Measurements from ENCODE around the gene SFXN4. TPM values are rescaled to one million over a fixed set of nuclear protein-coding genes. Genes with fewer than 3 reads are reported as not detected.

Gene SFXN4
- total and polyA plus RNA-seq, 2 of the 4 experiments (the other 2 are of a cell fraction): 12.0 to 12.5 TPM

DNA sequence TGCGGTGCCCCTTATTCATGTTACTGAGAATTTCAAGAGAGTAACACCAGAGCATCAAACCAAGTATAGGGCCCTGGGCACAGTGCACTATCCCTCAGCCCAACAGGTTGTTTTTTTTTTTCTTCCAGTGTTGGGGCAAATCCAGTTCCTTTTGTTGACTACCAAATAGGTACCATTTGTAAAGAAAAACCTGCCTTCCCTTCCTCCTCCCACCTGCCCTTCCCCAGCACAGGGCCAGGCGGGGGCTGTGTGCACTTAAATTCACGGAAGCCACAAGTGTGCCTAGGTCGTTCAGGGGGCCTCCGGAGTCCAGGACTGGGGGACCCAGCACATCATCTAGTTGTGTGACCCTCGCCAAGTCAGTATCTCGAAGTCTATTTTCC is 595 bp upstream of the SFXN4 start:
- peak overlapping the region; percentile 61 for H2AK5ac ChIP-seq (ENCODE audit: low read depth, low read length)
- peak overlapping the region; percentile 61; the same call in 1 of the 2 replicates for H3K14ac ChIP-seq (replicated peaks; ENCODE audit: low read depth, low read length)
- H3K9ac ChIP-seq (ENCODE audit: low read depth, low read length): peak overlapping the region; percentile 75
- H4K91ac ChIP-seq (ENCODE audit: insufficient read depth, low read depth, low read length): peak overlapping the region; percentile 84; the same call in 1 of the 2 replicates
- POLR2A ChIA-PET (ENCODE audit: unreplicated experiment): no interaction called here
- in situ Hi-C loops (cut with MboI; ENCODE audit: low sequenced_read_pairs) (no loop called here), dilution Hi-C loops (cut with HindIII; ENCODE audit: low sequenced_read_pairs, unreplicated experiment) (no loop called here), intact Hi-C loops (cut with micrococcal nuclease) (no loop called here)
- H2BK15ac ChIP-seq (ENCODE audit: low read depth, low read length): no peak overlapping the region
- peak overlapping the region; percentile 95 for H4K5ac ChIP-seq (ENCODE audit: low read depth, low read length)
- peak overlapping the region; percentile 86 to 90 for H4K8ac ChIP-seq (ENCODE audit: low read depth in 2 of 2, low read length in 2 of 2)
- no peak for DNase-seq
- H3K9me3 ChIP-seq (ENCODE audit: control insufficient read depth, insufficient read depth, low read length): no peaks in the 10 kb centered on the region
- H2AK9ac ChIP-seq (replicated peaks; ENCODE audit: low read depth, low read length, poor library complexity): peak overlapping the region; percentile 45
- H3K36me3 ChIP-seq (ENCODE audit: control insufficient read depth, insufficient read depth, low read length): peaks cover 16% of the 10 kb centered on the region
- H3K4me1 ChIP-seq (ENCODE audit: control insufficient read depth, insufficient read depth, low read length): peaks cover 7% of the 10 kb centered on the region
- H4K20me1 ChIP-seq (ENCODE audit: insufficient read depth, low read length): no peaks in the 10 kb centered on the region
- H2AFZ ChIP-seq (replicated peaks; ENCODE audit: low read length, poor library complexity): peak overlapping the region; percentile 98
- H2BK120ac ChIP-seq (ENCODE audit: low read depth, low read length): peak overlapping the region; percentile 17; the same call in 1 of the 2 replicates
- peaks cover under 1 to 23% of the 10 kb centered on the region in 2 experiments; a peak in 3 of 4 replicates for H3K79me1 ChIP-seq (ENCODE audit: low read depth in 1 of 2, low read length in 2 of 2)
- no peak overlapping the region for H2BK5ac ChIP-seq (ENCODE audit: low read depth, low read length, poor library complexity, severe bottlenecking)
- peak overlapping the region; percentile 75 for H3K4ac ChIP-seq (ENCODE audit: low read depth, low read length)
- no peaks in the 10 kb centered on the region for H3K27me3 ChIP-seq (ENCODE audit: control insufficient read depth, insufficient read depth, low read length)
- WGBS, 2 experiments (ENCODE audit: extremely low coverage in 2 of 2, insufficient read length in 1 of 2): 86% methylated on average over 1 of the region's 7 CpGs; no CpG with 5 or more reads in 1 of the 2 experiments
- 0 out of 2 replicates have a peak, but pooled peaks cover 5% of the 10 kb centered on the region for H3K9me1 ChIP-seq (ENCODE audit: insufficient read depth, low read length)
- H3K27ac ChIP-seq (ENCODE audit: insufficient read depth, low read length): peak overlapping the region; percentile 71
- peak overlapping the region; percentile 15 for H3K18ac ChIP-seq (ENCODE audit: low read depth, low read length)
- peak overlapping the region; percentile 60 for H3K23ac ChIP-seq (ENCODE audit: low read depth, low read length)
- H3K4me3 ChIP-seq (ENCODE audit: insufficient read depth, low read depth, low read length): peak overlapping the region; percentile 90
- CTCF ChIA-PET: no interaction called here
- no TSS peak for BruUV-seq (replicated peaks)
- peak overlapping the region; percentile 82 for H3K4me2 ChIP-seq (ENCODE audit: low read depth, low read length)
- no peak for TF ChIP-seq BHLHE40 (IDR thresholded peaks at IDR 0.05; ENCODE audit: low read depth, low read length)
- no peak for TF ChIP-seq MAFK (IDR thresholded peaks at IDR 0.05; ENCODE audit: low read depth, low read length)
- TF ChIP-seq MXI1 (IDR thresholded peaks at IDR 0.05; ENCODE audit: borderline replicate concordance, low read depth, low read length): no peak
- TF ChIP-seq SMC3 (IDR thresholded peaks at IDR 0.05; ENCODE audit: low read depth, low read length): no peak
- TF ChIP-seq, protein P1, sequence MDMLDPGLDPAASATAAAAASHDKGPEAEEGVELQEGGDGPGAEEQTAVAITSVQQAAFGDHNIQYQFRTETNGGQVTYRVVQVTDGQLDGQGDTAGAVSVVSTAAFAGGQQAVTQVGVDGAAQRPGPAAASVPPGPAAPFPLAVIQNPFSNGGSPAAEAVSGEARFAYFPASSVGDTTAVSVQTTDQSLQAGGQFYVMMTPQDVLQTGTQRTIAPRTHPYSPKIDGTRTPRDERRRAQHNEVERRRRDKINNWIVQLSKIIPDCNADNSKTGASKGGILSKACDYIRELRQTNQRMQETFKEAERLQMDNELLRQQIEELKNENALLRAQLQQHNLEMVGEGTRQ (IDR thresholded peaks at IDR 0.05; ENCODE audit: low read depth, low read length): no peak
- TF ChIP-seq RAD21 (IDR thresholded peaks at IDR 0.05; ENCODE audit: low read length): no peak
- TF ChIP-seq POLR2A (IDR thresholded peaks at IDR 0.05; ENCODE audit: low read depth, low read length): no peak
- H3K56ac ChIP-seq (ENCODE audit: extremely low read depth, insufficient read depth, low read length): no peak overlapping the region
- no peak overlapping the region for H2BK20ac ChIP-seq (ENCODE audit: low read depth, low read length)
- ATAC-seq (ENCODE audit: low read depth): no peak

Data from IMR-90 (cell line).